Measurements from ENCODE around the gene PLXNC1. TPM values are rescaled to one million over a fixed set of nuclear protein-coding genes. Genes with fewer than 3 reads are reported as not detected.

PLXNC1 gene
- total RNA-seq, 1 experiment from 2014 or later = 1.3 TPM

DNA sequence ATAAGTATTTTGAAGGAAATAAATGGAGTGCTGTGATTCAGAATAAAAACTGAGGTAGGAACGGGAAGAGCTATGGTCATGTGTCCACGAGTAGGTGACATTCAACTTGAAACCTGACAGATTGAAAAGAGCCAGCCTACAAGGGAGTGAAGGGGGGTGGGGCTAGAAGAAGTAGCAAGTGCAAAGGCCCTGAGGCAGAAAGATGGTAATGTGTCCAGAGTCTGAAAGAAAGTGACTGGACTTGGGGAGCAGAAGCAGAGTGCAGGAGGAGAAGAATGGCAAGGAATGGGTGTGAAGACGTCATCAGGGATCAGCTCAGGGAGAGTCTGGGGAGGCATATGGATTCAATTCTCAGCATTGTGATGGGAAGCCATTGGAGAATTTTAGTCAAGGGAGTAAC, 13.7 kb downstream of the PLXNC1 start:
- no peak for DNase-seq
- CTCF ChIA-PET = no interaction called here
- Mint-ChIP-seq H3K27me3 (ENCODE audit: unreplicated experiment) (peaks cover 52% of the 10 kb centered on the region), H3K27ac (ENCODE audit: unreplicated experiment) (no peak overlapping the region), H3K4me1 (ENCODE audit: low read depth, unreplicated experiment) (no peaks in the 10 kb centered on the region), H3K4me3 (ENCODE audit: low read depth, unreplicated experiment) (no peak overlapping the region), H3K36me3 (ENCODE audit: insufficient read depth, unreplicated experiment) (no peaks in the 10 kb centered on the region), H3K9me3 (ENCODE audit: low read depth, unreplicated experiment) (no peaks in the 10 kb centered on the region)
- BruUV-seq (replicated peaks) = no TSS peak
- TF ChIP-seq, protein P1, sequence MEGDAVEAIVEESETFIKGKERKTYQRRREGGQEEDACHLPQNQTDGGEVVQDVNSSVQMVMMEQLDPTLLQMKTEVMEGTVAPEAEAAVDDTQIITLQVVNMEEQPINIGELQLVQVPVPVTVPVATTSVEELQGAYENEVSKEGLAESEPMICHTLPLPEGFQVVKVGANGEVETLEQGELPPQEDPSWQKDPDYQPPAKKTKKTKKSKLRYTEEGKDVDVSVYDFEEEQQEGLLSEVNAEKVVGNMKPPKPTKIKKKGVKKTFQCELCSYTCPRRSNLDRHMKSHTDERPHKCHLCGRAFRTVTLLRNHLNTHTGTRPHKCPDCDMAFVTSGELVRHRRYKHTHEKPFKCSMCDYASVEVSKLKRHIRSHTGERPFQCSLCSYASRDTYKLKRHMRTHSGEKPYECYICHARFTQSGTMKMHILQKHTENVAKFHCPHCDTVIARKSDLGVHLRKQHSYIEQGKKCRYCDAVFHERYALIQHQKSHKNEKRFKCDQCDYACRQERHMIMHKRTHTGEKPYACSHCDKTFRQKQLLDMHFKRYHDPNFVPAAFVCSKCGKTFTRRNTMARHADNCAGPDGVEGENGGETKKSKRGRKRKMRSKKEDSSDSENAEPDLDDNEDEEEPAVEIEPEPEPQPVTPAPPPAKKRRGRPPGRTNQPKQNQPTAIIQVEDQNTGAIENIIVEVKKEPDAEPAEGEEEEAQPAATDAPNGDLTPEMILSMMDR (IDR thresholded peaks at IDR 0.05; ENCODE audit: unreplicated experiment) = no peak
- intact Hi-C loops (cut with micrococcal nuclease; ENCODE audit: unreplicated experiment) = no loop called here

- DNase-seq = no peak
- Mint-ChIP-seq H3K4me3 (ENCODE audit: low read depth, unreplicated experiment) (no peak overlapping the region), H3K4me1 (ENCODE audit: low read depth, unreplicated experiment) (no peaks in the 10 kb centered on the region), H3K27ac (ENCODE audit: unreplicated experiment) (no peak overlapping the region), H3K27me3 (ENCODE audit: unreplicated experiment) (peaks cover 69% of the 10 kb centered on the region), H3K36me3 (ENCODE audit: insufficient read depth, unreplicated experiment) (no peaks in the 10 kb centered on the region), H3K9me3 (ENCODE audit: low read depth, unreplicated experiment) (no peaks in the 10 kb centered on the region)
- CTCF ChIA-PET = no interaction called here
- intact Hi-C loops (cut with micrococcal nuclease; ENCODE audit: unreplicated experiment) = no loop called here
- no TSS peak for BruUV-seq (replicated peaks)
- TF ChIP-seq, protein P1 (IDR thresholded peaks at IDR 0.05; ENCODE audit: unreplicated experiment) = no peak
Observed at GRCh38 chr12:94163850-94164249, 15.5 kb downstream of the PLXNC1 start.

DNA sequence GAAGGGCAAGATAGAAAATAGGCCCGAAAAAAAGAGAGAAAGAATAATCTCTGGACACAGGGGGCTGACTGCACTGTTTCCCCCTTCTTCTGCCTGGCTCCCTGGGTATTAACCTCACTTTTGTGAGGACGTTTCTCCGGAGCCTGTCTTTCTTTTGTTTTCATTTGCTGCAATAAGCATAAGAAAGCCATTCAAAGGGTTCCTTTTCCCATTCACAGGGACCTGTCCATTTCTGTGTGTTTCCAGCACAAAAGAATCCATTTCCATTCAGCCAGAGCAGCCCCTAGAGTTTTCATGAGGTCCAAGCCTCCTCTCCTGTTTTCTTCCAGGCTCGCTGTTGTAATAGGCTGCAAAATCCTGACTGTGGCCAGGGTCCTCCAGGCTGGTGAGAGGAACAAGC, 16.8 kb downstream of the PLXNC1 start:
- Mint-ChIP-seq H3K4me3 (ENCODE audit: low read depth, unreplicated experiment) (no peak overlapping the region), H3K27ac (ENCODE audit: unreplicated experiment) (no peak overlapping the region), H3K27me3 (ENCODE audit: unreplicated experiment) (peaks cover 71% of the 10 kb centered on the region), H3K9me3 (ENCODE audit: low read depth, unreplicated experiment) (no peaks in the 10 kb centered on the region), H3K36me3 (ENCODE audit: insufficient read depth, unreplicated experiment) (no peaks in the 10 kb centered on the region), H3K4me1 (ENCODE audit: low read depth, unreplicated experiment) (no peaks in the 10 kb centered on the region)
- intact Hi-C loops (cut with micrococcal nuclease; ENCODE audit: unreplicated experiment) = no loop called here
- CTCF ChIA-PET = no interaction called here
- BruUV-seq (replicated peaks) = no TSS peak
- DNase-seq = no peak
- TF ChIP-seq, protein P1 (IDR thresholded peaks at IDR 0.05; ENCODE audit: unreplicated experiment) = no peak

- intact Hi-C loops (cut with micrococcal nuclease; ENCODE audit: unreplicated experiment) = no loop called here
- no peaks in the 10 kb centered on the region for H3K9me3 Mint-ChIP-seq (ENCODE audit: low read depth, unreplicated experiment)
- CTCF ChIA-PET = no interaction called here
- H3K4me1 Mint-ChIP-seq (ENCODE audit: low read depth, unreplicated experiment) = no peaks in the 10 kb centered on the region
- no peak overlapping the region for H3K27ac Mint-ChIP-seq (ENCODE audit: unreplicated experiment)
- H3K4me3 Mint-ChIP-seq (ENCODE audit: low read depth, unreplicated experiment) = no peak overlapping the region
- no peak for DNase-seq
- no TSS peak for BruUV-seq (replicated peaks)
- peaks cover 75% of the 10 kb centered on the region for H3K27me3 Mint-ChIP-seq (ENCODE audit: unreplicated experiment)
- TF ChIP-seq, protein P1 (IDR thresholded peaks at IDR 0.05; ENCODE audit: unreplicated experiment) = no peak
- no peaks in the 10 kb centered on the region for H3K36me3 Mint-ChIP-seq (ENCODE audit: insufficient read depth, unreplicated experiment)
Observed at GRCh38 chr12:94165670-94166364, 17.4 kb downstream of the PLXNC1 start.

All from Calu3 (cell line).